GM21737 (cell line): Measurements from ENCODE around the gene SIM2.

Experiments used
- ATAC-seq: cut with Tn5 transposase; IDR thresholded peaks from one replicate; pipeline ENCODE4 v1.9.1; 2021; ENCODE audit warnings: mild to moderate bottlenecking, moderate library complexity; ENCODE audit not compliant: unreplicated experiment

The SIM2 gene

GRCh38 chr21:36732761-36733160, 33.8 kb downstream of the SIM2 start:
- no peak for ATAC-seq

DNA sequence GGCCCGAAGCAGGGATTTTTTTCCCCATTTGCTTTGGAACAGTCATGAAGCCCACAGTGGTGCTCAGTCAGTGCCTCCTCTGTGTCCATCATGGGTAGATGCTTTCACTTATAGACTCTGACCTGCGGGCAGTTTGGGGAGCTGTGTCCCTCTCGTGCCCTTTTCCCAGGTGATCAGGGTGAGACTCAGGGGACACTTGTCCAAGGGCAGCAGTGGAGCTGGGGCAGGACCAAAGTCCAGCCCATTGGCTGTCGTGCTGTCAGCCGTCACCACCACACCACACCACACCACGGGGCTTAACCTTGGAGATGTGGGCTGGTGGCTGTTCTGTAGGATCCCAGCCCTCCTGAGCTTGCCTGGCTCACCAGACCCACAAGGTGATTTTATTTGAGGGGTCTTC, 34.9 kb downstream of the SIM2 start:
- ATAC-seq = no peak

- no peak for ATAC-seq
These were observed 35.7 kb downstream of the SIM2 start for GRCh38 chr21:36734367-36735200.

DNA sequence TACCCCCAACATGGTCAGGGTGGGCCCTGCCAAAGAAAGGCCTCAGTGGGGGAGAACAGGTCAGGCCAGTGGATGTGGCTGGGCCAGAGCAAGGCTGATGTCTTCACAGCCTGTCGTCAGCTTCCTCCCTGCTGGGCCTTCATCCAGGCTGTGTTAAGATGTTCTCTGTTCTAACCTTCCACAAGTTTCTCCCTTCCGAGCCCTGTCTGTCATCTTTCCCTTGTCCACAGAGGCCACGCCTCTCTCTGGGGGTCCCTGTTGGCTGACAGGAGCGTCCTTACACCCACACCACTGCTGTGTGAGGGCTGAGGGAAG, 36.2 kb downstream of the SIM2 start:
- ATAC-seq = no peak

DNA sequence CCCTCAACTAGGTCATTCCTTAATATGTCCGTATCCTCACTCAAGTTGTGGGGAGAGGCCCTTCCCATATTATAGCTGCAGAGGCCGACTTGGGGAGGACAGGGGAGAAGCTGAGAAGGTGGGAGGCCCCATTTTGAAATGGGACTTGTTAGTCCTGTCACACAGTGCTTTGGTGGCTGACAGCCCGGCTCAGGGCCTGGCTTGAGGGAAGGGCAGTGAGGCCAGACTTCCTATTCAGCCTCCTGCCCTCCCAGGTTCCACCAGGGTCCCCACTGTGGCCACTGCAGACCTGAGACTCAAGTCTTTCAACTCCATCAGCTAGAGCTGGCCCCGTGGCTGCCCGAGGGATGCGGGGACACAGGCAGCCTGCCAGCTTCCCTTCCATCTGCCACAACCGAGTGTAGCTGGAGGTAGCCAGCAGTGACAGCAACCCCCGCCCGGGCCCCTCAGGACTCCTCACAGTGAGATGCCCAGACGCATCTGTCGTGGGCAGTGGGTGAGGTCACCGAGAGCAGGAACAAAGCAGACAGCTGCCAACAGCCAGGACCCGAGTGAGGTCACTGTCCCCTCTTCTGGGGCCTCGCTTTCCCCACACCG, 36.9 kb downstream of the SIM2 start:
- ATAC-seq = no peak

DNA sequence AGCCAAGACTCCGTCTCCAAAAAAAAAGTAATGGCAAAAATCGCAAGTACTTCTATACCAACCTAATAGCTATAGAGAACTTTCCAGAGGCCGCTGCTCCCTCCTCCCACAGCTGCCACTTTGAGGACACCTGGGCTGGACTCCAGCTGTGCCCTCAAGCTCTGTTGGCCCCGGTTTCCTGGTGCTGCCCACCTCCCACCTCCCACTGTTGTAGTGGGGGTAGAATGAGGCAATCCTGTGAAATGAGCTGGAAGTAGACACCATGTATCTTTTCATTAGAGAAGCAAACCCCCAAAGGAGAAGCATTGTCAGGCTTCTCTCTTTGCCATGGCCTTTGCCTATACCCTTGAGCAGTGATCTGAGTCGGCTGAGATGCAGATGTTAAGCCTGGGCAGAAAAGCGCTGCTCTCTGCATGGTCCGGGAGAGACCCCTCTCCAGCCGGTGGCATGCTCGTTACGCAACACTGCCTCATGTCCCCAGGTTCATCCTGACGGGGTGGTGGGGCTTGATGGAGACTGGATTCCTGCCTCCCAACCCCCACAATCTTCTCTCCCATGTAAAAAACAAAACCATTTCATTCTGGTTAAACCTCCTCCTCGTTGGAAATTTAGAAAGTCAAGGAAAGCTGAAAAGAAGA, 39.7 kb downstream of the SIM2 start:
- ATAC-seq = no peak

GRCh38 chr21:36741506-36741905, 42.6 kb downstream of the SIM2 start:
- ATAC-seq = no peak

DNA sequence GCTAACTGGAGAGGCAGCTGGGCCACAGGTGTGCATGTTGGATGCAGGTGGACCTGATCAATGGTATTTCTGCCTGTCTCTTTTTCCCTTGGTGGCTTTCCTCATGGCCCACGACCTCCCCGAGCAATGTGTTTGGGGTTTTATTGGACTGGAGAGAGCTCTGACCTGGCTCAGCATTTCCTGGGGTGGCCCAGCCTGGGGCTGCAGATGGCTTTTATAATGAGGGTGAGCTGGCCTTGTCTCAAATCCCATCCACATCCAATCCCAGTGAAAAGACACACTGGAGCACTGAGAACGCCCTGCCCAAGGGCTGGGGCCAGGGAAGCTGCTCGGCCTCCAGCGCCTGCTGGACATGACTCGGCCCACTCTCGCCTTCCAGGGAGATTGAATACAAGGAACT, 44.1 kb downstream of the SIM2 start:
- ATAC-seq = no peak

DNA sequence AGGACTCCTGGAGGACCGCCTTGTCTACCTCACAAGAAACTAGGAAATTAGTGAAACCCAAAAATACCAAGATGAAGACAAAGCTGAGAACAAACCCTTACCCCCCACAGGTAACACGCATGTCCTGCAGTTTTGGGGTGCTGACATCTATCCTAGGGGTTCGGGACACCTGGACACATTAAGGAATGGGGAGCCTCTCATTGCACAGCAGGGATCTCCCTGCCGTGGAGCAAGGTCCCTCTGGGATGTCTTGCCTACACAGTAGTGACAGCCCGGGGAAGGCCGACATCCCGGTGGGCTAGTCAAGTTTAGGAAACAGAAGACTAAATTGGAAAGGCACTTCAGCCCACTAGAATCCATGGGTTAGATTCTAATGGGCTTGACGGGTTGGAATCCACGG, 44.5 kb downstream of the SIM2 start:
- ATAC-seq = no peak

- no peak for ATAC-seq
These were observed 45.3 kb downstream of the SIM2 start for GRCh38 chr21:36744190-36744559.

DNA sequence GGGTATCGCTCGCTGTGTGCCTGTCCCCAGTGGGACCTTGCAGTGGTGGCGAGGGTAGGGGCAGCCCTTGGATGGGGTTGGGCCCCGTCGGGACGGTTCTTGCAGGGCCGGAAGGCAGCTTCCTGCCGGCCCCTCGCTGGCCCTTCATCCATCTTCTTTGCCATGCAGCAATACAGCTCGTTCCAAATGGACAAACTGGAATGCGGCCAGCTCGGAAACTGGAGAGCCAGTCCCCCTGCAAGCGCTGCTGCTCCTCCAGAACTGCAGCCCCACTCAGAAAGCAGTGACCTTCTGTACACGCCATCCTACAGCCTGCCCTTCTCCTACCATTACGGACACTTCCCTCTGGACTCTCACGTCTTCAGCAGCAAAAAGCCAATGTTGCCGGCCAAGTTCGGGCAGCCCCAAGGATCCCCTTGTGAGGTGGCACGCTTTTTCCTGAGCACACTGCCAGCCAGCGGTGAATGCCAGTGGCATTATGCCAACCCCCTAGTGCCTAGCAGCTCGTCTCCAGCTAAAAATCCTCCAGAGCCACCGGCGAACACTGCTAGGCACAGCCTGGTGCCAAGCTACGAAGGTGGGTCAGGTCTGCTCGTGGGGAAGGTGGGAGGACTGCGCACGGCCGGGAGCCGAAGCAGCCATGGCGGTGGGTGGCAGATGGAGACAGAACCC, 45.8 kb downstream of the SIM2 start:
- no peak for ATAC-seq

DNA sequence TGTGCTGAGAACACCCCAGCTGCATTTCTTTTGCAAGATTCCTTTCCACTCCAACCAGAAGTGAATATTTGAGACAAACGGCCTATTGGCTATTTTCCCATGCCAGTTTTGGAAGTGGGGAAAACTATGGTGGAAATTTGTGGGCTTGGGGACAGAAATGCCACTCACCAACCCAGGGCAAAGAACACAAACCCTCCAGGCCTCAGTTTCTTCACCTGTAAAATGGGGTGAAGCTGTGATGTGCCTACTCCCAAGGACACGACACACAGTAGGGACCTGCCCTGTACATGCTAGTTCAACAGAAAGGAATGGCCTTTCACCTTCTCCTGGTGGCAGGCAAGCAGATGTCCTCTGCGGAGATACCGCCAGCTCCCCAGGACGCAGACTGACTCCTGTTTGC, 46.5 kb downstream of the SIM2 start:
- no peak for ATAC-seq

- ATAC-seq = no peak
These were observed 48.3 kb downstream of the SIM2 start for GRCh38 chr21:36747041-36747814.

DNA sequence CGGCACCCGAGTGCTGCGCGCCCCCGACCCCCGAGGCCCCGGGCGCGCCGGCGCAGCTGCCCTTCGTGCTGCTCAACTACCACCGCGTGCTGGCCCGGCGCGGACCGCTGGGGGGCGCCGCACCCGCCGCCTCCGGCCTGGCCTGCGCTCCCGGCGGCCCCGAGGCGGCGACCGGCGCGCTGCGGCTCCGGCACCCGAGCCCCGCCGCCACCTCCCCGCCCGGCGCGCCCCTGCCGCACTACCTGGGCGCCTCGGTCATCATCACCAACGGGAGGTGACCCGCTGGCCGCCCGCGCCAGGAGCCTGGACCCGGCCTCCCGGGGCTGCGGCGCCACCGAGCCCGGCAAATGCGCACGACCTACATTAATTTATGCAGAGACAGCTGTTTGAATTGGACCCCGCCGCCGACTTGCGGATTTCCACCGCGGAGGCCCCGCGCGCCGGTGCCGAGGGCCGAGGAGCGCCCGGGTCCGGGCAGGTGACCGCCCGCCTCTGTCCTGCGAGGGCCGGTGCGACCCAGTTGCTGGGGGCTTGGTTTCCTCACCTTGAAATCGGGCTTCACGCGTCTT, 49.0 kb downstream of the SIM2 start:
- ATAC-seq = no peak

- no peak for ATAC-seq
These were observed 51.1 kb downstream of the SIM2 start for GRCh38 chr21:36749935-36750575.

DNA sequence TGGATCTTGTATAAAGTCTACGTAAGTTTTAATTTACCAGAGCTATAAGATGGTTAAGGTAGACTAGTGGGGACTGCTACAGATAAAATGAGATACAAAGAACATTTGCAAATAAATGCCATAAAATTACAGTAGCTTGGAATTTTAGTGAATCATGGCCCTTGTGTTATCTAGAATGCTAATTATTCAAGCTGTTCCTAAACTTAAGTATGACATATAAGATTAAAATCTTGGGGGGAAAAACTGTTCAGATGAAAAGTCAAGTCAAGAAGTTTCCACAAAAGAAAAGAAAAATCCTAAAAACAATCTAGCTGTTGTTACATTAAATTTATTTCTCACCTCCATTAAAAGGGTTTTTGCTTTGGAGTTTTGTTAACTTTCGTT, 51.7 kb downstream of the SIM2 start:
- no peak for ATAC-seq

DNA sequence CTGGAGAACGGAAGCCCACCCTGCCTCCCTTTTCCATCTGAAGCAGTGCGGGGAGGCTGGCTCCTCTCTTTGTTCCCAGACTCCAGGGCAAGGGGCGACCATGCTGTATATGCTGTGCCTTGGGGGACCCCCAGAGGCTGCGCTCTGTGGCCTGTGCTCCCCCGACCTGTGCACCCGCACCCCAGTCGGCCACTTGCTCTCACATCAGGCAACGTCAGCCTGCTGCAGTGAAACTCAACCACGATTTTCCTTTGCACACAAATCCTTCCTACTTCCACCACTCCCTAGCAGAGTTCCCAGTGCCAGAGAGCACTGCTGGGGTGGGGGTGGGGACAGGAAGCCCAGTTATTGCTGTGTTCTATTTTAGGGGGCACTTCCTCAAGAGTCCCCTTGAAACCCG, 52.5 kb downstream of the SIM2 start:
- ATAC-seq = no peak

GRCh38 chr21:36753556-36753955, 54.6 kb downstream of the SIM2 start:
- no peak for ATAC-seq

GRCh38 chr21:36754241-36754898, 55.5 kb downstream of the SIM2 start:
- ATAC-seq = no peak

- ATAC-seq = no peak
These were observed 57.6 kb downstream of the SIM2 start for GRCh38 chr21:36756527-36756926.
